ENCODE data around the gene PNMA1.

GRCh38 chr14:73747379-73748211 lies 33.4 kb upstream of the PNMA1 start:
- TF ChIP-seq POLR2A (IDR thresholded peaks at IDR 0.05; ENCODE audit: low read length) = no peak
- no peak for TF ChIP-seq GATA1 (IDR thresholded peaks at IDR 0.05; ENCODE audit: low read depth, low read length)

All from erythroblast (primary cell).